Thyroid gland (tissue), 4 donors: ENCODE data around the gene ACBD4.

Experiments used
- CTCF ChIP-seq, 6 experiments: fragments of 200-600 bp in 3 of 6; fragments of 450-650 bp in 3 of 6; sonication (generic) in 3 of 6; IDR thresholded peaks; one replicate each; pipeline ENCODE4 v1.5.1; 2016 to 2019; ENCODE audit warnings: antibody characterized with exemption in 6 of 6, mild to moderate bottlenecking in 2 of 6, inconsistent platforms in 1 of 6, moderate library complexity in 1 of 6
- POLR2A ChIP-seq, 2 donors: fragments of 450-650 bp; IDR thresholded peaks; one replicate each; pipeline ENCODE4 v1.6.1; 2017; ENCODE audit warnings: antibody characterized with exemption in 2 of 2, mild to moderate bottlenecking in 2 of 2, moderate library complexity in 1 of 2

DNA sequence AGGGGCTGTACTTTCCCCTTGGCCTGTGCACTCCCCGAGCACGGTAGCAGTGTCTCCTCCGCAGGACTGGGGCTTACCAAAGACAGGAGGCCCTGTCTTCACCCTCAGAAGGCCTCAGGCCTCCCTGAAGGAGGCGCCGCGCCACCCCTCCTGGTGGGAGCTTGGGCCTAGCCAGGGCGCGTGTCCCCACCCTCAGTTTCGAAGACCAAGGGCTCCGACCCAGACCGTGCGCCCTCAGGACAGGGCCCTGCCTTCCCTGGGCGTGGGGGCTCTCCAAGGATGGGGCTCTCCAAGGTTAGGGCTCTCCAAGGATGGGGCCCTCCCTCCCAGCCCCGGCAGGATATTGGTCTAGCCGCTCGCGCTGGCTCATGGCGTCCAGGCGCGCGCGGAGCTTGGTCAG is 14.9 kb upstream of the ACBD4 start:
- TF ChIP-seq CTCF (IDR thresholded peaks at IDR 0.05), result no peak
- no peak for TF ChIP-seq POLR2A (IDR thresholded peaks at IDR 0.05)
